Measurements from ENCODE around the gene CGB2.
"Not testable (repeated sequence)": the region's sequence is repeated elsewhere in the genome, so short reads cannot be mapped to it uniquely, and the experiment has no call there.

GRCh38 chr19:49042666-49043065, 11.0 kb downstream of the CGB2 start:
- TF ChIP-seq EZH2 (IDR thresholded peaks at IDR 0.05; ENCODE audit: insufficient read depth, poor library complexity, severe bottlenecking); EZH2phosphoT487 (IDR thresholded peaks at IDR 0.05; ENCODE audit: insufficient read depth, low read depth): not testable (repeated sequence)
